Stimulated activated naive CD8-positive, alpha-beta T cell treated with anti-CD3 and anti-CD28 coated beads, Interleukin-15, Interleukin-2, amounts not matched to agents 100 ng/mL and 50 ng/mL, for 24 hours (primary cell): ENCODE results near the gene CCL4.
"Not testable (repeated sequence)": the region's sequence is repeated elsewhere in the genome, so short reads cannot be mapped to it uniquely, and the experiment has no call there.

ENCODE experiments used
- H3K27ac Mint-ChIP-seq: one replicate; pipeline ENCODE4 v1.8.0; 2021; ENCODE audit warnings: mild to moderate bottlenecking, mixed read lengths
- H3K27me3 Mint-ChIP-seq: one replicate; pipeline ENCODE4 v1.8.0; 2021; ENCODE audit warnings: mixed read lengths
- H3K36me3 Mint-ChIP-seq: one replicate; pipeline ENCODE4 v1.8.0; 2021; ENCODE audit warnings: low read depth, mixed read lengths
- H3K4me1 Mint-ChIP-seq: one replicate; pipeline ENCODE4 v1.8.0; 2021; ENCODE audit warnings: low read depth, mixed read lengths
- H3K4me3 Mint-ChIP-seq: one replicate; pipeline ENCODE4 v1.8.0; 2021; ENCODE audit warnings: mild to moderate bottlenecking, mixed read lengths
- H3K9me3 Mint-ChIP-seq: one replicate; pipeline ENCODE4 v1.8.0; 2021; ENCODE audit warnings: mixed read lengths

CCL4 gene

DNA sequence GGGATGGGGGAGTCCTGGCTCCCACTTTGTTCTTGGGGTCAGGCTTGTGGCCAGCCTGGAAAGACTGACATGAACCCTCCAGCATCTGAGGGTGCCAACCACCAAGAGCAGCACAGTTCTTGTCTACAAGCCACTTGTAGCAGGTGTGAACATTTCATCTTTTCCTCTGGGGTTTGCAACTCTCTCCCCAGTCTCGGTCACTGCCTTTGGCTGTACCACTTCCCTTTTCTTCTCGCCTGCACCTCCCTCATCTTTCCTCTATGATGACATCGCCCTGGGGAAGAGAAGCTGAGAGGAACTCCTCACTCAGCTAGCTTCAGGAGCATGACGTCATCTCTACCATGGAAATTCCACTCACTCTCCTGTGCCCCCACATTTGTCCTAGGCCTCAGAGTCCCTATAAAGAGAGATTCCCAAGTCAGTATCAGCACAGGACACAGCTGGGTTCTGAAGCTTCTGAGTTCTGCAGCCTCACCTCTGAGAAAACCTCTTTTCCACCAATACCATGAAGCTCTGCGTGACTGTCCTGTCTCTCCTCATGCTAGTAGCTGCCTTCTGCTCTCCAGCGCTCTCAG, at the start of gene CCL4:
TSS of gene CCL4 (plus strand) at position 427 of the 575 bp plus-strand sequence. CDS start at position 506, 79 bp downstream.
- H3K4me1 Mint-ChIP-seq = peaks cover 76% of the 10 kb centered on the region
- not testable (repeated sequence) for H3K9me3 Mint-ChIP-seq
- peaks cover 20% of the 10 kb centered on the region for H3K36me3 Mint-ChIP-seq
- peak within 1 kb of the TSS; percentile 91 for H3K4me3 Mint-ChIP-seq
- H3K27me3 Mint-ChIP-seq = peaks cover 12% of the 10 kb centered on the region
- H3K27ac Mint-ChIP-seq = peak within 1 kb of the TSS; percentile 92

DNA sequence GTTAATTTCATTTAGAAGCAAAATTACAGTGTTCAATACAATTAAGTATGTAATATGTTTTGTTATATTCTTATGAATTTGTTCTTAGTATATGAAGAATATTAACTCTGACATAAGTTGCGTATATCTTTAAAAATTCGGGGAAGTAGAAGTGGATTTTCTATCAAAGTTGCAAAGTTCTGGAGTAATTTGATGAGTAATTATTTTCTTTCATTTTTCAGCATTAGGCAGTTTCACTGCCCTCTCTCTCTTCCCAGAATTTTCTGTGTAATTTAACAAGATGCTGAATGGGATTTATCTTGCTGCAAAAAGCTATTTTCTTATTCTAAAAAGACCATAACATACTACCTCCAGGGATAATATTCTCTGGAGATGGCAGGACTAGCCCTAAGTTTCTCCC, 48.5 kb upstream of the CCL4 start:
- peaks cover 4% of the 10 kb centered on the region for H3K36me3 Mint-ChIP-seq
- no peak overlapping the region for H3K4me3 Mint-ChIP-seq
- H3K4me1 Mint-ChIP-seq = peaks cover 10% of the 10 kb centered on the region
- peaks cover 24% of the 10 kb centered on the region for H3K27me3 Mint-ChIP-seq
- H3K9me3 Mint-ChIP-seq = peaks cover 9% of the 10 kb centered on the region
- H3K27ac Mint-ChIP-seq = no peak overlapping the region

DNA sequence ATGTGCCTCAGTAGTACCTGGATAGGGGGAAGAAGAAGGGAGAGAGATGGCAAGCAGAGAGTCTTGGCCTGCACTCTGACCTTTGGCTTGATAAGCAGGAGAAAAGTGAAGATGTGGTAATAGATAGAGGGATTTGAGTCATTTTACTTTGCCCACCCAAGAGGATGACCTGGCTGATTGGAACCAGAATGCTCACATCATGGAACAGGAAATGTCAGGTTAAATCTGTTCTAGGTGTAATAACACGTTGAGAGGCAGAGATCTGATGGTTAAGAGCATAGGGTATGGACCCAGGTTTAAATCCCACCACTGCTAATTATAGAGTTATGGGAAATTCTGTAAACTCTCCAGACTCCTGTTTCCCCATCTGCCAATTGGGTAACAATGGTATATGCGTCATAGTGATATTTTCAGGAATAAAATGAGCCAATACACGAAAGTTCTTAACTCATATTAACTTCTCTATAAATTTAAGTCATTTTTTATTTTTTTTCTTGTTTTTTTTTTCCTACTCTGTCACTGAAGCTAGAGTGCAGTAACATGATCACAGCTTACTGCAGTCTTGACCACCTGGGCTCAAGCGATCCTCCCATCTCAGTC, 47.6 kb upstream of the CCL4 start:
- Mint-ChIP-seq H3K36me3 (peaks cover 2% of the 10 kb centered on the region), H3K27ac (peak overlapping the region; percentile 5), H3K4me1 (peaks cover 11% of the 10 kb centered on the region), H3K27me3 (peaks cover 21% of the 10 kb centered on the region), H3K4me3 (no peak overlapping the region), H3K9me3 (peaks cover 7% of the 10 kb centered on the region)

DNA sequence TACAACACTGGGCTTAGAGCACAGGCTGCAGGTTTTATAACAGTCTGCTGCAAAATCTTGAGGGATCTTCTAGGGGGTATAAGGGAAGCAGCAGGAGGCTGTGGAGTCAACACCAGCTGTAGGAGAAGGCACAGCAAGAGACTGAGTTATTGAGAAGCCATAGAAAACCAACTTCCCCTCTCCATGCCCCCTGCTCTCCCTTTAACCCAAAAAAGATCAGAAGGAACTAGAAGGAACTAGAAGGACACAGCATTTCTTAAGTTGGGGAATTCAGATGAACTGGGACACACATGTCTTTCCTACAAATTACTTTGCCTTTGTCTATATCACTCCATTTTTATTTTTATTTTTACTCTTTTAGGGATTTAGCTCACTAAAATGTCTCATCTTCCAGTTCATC, 45.7 kb upstream of the CCL4 start:
- Mint-ChIP-seq H3K27me3 (peaks cover 11% of the 10 kb centered on the region), H3K27ac (no peak overlapping the region), H3K4me1 (peaks cover 13% of the 10 kb centered on the region), H3K36me3 (no peaks in the 10 kb centered on the region), H3K9me3 (no peaks in the 10 kb centered on the region), H3K4me3 (no peak overlapping the region)

DNA sequence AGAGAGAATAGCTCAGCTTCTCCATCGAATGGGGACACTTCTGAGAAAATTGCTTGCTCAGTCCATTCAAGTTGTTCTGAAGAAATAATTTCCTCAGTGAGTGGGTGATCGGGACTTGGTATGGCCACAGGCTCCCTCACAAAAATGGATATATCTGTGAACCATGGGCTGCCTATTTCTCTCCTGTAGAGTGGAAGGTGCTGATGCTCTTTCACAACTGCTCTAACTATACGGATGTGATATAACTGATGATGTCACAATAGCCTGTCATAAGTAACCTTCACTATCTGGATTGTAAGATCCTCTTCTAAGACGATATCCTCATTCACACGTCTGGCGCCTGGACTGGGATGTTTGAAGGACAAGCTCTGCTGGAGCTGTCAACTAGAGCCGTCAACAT, 44.2 kb upstream of the CCL4 start:
- Mint-ChIP-seq H3K27ac (no peak overlapping the region), H3K4me3 (no peak overlapping the region), H3K27me3 (peaks cover 11% of the 10 kb centered on the region), H3K36me3 (no peaks in the 10 kb centered on the region), H3K9me3 (no peaks in the 10 kb centered on the region), H3K4me1 (peaks cover 13% of the 10 kb centered on the region)

DNA sequence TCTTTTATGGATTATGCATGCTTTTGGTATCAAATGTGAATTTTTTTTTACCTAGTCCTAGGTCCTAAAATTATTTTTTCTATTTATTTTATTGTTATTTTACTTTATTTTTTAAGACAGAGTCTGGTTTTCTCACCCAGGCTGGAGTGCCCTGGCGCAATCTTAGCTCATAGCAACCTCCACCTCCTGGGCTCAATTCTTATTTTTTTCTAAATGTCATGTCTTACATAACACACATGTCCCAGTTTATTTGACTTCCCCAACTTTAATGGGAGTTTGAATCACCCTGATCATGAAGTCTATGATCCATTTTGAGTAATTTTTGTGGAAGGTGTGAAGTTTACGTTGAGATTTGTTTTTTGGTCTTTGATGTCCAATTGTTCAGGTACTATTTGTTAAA, 42.8 kb upstream of the CCL4 start:
- no peak overlapping the region for H3K4me3 Mint-ChIP-seq
- no peaks in the 10 kb centered on the region for H3K36me3 Mint-ChIP-seq
- H3K27ac Mint-ChIP-seq = no peak overlapping the region
- H3K27me3 Mint-ChIP-seq = peaks cover 11% of the 10 kb centered on the region
- H3K4me1 Mint-ChIP-seq = peaks cover 9% of the 10 kb centered on the region
- H3K9me3 Mint-ChIP-seq = no peaks in the 10 kb centered on the region

DNA sequence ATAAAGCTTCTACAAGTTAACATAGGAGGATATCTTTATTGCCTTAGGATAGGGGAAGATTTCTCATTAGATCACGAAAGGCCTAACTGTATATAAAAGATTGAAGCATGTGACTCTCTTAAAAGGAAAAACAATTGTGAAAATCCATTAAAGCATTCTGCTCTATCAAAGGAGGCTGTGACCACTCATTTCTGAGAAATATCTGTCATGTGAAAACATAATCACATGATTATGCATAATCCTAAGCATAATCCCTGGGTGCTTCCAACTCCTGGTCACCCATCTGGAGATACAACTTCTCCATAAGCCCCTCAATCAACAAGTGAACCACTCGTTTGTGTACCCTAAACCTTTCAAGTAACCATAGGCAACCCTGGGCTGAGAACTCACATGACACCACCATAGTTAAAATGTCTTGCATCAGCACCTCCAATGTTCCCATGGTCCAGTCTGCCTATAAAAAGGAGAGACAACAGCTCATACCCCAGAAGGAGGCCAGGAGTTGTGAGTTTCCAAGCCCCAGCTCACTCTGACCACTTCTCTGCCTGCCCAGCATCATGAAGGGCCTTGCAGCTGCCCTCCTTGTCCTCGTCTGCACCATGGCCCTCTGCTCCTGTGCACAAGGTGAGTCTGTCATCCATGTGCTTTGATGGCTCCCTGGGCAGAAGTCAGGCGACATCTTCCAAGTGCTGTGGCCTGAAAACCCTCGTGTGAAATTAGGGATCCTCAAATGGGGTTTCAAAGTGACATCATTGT, 39.7 kb upstream of the CCL4 start, which contains the start of gene CCL18:
TSS of gene CCL18 (plus strand) at position 487 of the 756 bp plus-strand sequence. CDS start at position 558, 71 bp downstream.
- no peak within 1 kb of the TSS for H3K4me3 Mint-ChIP-seq
- peaks cover 20% of the 10 kb centered on the region for H3K4me1 Mint-ChIP-seq
- no peak within 1 kb of the TSS for H3K27ac Mint-ChIP-seq
- H3K36me3 Mint-ChIP-seq = no peaks in the 10 kb centered on the region
- peaks cover 19% of the 10 kb centered on the region for H3K27me3 Mint-ChIP-seq
- H3K9me3 Mint-ChIP-seq = no peaks in the 10 kb centered on the region

DNA sequence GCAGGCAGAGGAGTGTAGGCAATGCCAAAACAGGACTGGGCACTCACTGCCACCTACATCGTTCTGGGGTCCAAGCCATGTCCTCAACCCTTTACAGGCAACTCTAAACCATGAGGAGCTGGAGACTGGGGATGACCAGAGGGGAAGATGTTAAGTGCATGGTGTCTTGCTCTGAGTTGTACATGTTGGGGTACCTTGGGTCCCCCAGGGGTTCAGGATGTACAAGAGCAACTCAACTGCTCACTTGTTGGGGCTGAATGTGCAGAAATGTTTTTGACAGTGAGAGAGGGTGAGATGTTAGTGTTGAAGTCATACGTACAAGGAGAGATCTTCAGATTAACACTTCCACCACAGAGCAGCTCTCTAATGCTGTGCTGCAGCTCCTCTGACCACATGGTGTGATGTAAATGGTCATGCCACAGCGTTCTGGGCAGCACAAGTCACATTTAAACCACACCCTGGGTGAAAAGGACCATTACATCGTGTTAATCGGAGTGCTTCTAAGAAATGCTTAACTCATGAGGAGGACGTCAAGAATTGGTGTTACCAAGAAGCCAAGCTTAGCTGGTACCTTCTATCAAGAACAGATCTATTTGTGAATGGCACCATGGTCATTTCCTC, 37.2 kb upstream of the CCL4 start:
- H3K4me1 Mint-ChIP-seq = peaks cover 38% of the 10 kb centered on the region
- peaks cover 8% of the 10 kb centered on the region for H3K27me3 Mint-ChIP-seq
- no peak overlapping the region for H3K4me3 Mint-ChIP-seq
- no peaks in the 10 kb centered on the region for H3K36me3 Mint-ChIP-seq
- H3K9me3 Mint-ChIP-seq = no peaks in the 10 kb centered on the region
- H3K27ac Mint-ChIP-seq = peak overlapping the region; percentile 66

DNA sequence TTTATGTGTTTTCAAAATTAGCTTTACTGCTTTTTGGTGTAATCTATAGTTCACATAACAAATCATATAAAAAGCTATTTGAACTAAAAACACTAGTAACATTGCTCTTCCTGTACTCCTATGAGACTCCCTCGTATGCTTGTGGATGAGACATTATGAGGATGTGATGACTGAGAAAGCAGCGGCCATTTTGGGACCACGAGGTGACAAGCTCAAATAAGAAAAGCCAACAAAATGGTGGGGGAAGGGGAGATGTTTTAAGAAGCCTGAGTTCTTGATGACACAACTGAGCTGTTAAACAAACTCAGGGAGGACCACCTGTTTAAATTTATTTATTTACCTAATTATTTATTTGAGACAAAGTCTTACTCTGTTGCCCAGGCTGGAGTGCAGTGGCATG, 35.1 kb upstream of the CCL4 start:
- no peak overlapping the region for H3K4me3 Mint-ChIP-seq
- peaks cover 8% of the 10 kb centered on the region for H3K27me3 Mint-ChIP-seq
- peak overlapping the region; percentile 39 for H3K27ac Mint-ChIP-seq
- peaks cover 58% of the 10 kb centered on the region for H3K4me1 Mint-ChIP-seq
- H3K36me3 Mint-ChIP-seq = no peaks in the 10 kb centered on the region
- H3K9me3 Mint-ChIP-seq = no peaks in the 10 kb centered on the region

DNA sequence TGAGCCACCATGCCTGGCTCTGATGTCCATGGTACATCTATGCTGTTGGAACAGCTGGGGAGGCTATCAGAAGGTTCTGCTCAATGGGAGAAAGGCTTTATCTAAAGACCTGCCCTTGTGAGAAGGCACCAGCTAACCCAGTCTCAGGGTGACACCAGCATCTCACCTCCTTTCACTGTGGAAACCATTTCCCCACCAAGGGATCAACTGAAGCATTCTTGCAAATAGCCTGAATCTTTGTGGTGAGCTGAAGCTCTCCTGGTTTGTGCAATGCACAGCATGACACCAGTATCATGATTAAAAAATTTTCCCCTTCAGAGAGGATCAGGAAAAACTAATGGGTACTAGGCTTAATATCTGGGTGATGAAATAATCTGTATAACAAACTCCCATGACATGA, 34.5 kb upstream of the CCL4 start:
- peaks cover 64% of the 10 kb centered on the region for H3K4me1 Mint-ChIP-seq
- peaks cover 8% of the 10 kb centered on the region for H3K27me3 Mint-ChIP-seq
- peak overlapping the region; percentile 69 for H3K27ac Mint-ChIP-seq

DNA sequence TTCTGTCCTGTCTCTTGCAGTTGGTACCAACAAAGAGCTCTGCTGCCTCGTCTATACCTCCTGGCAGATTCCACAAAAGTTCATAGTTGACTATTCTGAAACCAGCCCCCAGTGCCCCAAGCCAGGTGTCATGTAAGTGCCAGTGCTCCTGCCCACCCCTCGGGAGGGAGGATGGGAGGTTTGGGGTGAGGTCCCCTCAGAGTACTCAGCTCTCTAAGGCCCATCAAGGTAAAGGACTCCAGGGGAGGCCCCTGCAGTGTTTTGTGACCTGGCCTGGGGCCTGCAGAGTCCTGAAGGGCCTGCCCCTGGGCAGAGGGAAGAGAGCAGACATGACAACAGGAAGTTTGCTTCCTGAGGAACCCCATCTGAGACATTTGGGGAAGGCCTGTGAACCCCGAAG, 33.2 kb upstream of the CCL4 start:
- Mint-ChIP-seq H3K9me3 (no peaks in the 10 kb centered on the region), H3K4me1 (peaks cover 72% of the 10 kb centered on the region), H3K27ac (no peak overlapping the region), H3K4me3 (no peak overlapping the region), H3K36me3 (no peaks in the 10 kb centered on the region), H3K27me3 (peaks cover 8% of the 10 kb centered on the region)

More for the DNA sequence above, 34.5 kb upstream of the CCL4 start:
- no peaks in the 10 kb centered on the region for H3K36me3 Mint-ChIP-seq
- no peaks in the 10 kb centered on the region for H3K9me3 Mint-ChIP-seq
- no peak overlapping the region for H3K4me3 Mint-ChIP-seq

DNA sequence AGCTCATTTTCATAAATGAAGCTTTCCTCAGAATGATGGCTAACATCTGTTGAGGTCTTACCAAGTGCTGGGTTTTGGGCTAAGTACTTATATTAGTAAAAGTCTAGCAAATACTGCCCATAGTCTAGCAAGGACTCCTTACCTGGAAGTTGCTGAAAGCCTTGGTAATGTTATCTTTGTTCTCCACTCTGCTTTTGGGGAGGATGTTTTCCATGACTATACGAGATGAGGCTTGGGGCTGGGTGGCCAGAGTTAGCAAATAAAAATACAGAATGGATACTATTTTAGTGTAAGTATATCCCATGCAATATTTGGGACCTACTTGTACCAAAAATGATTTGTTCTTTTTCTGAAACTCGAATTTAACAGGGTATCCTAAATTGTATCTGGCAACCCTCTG, 31.9 kb upstream of the CCL4 start:
- H3K9me3 Mint-ChIP-seq = no peaks in the 10 kb centered on the region
- peaks cover 2% of the 10 kb centered on the region for H3K36me3 Mint-ChIP-seq
- no peak overlapping the region for H3K4me3 Mint-ChIP-seq
- H3K4me1 Mint-ChIP-seq = peaks cover 60% of the 10 kb centered on the region
- H3K27ac Mint-ChIP-seq = peak overlapping the region; percentile 68
- H3K27me3 Mint-ChIP-seq = no peaks in the 10 kb centered on the region

DNA sequence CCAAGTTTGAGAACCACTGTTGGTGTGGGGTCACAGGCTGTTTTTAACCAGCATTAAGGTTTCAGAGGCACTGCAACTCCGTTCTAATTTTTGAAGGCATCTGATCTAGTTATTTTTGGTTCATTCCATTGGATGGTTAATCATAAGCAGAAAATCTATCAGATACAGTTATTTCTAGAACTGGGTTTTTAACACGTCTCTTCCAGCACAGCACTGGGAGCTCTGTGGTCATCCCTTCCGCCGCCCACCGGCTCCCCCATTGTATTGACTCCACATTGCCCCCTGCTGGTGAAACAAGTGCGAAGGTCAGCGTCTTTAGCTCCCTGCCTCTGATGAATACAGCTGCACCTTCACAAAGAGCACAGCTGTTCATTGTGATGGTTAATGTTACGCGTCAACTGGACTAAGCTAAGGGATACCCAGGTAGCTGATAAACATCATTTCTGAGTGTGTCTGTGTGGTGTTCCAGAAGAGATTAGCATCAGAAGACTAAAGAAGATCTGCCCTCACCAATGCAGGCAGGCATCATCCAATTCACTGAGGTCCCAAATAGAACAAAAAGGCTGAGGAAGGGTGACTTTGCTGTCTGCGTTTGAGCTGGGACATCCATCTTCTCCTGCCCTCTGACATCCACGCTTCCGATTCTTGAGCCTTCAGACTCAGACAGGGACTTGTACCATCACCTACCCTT, 31.1 kb upstream of the CCL4 start:
- Mint-ChIP-seq H3K4me3 (peak overlapping the region; percentile 32), H3K36me3 (peaks cover 4% of the 10 kb centered on the region), H3K4me1 (peaks cover 59% of the 10 kb centered on the region), H3K27me3 (no peaks in the 10 kb centered on the region), H3K9me3 (no peaks in the 10 kb centered on the region), H3K27ac (peak overlapping the region; percentile 68)

DNA sequence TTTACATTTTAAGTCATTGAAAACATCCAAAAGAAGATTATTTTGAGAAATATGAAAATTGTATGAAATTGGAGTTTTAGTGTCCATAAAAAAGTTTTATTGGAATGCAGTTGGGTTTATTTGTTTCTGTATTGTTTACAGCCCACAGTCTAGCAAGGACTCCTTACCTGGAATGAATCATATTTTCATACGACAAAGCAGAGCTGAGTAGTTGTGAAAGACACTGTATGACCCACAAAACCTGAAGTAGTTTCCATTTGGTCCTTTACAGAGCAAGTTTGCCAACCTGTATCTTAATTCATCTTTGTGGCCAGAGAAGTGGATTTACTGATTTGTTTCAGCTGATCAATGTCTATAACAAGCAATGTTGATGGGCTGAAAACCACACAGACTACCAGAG, 29.3 kb upstream of the CCL4 start:
- Mint-ChIP-seq H3K9me3 (no peaks in the 10 kb centered on the region), H3K4me1 (peaks cover 51% of the 10 kb centered on the region), H3K4me3 (peak overlapping the region; percentile 36), H3K36me3 (peaks cover 4% of the 10 kb centered on the region), H3K27me3 (no peaks in the 10 kb centered on the region), H3K27ac (peak overlapping the region; percentile 38)
